ENCODE data around the gene PRKG2. TPM values are rescaled to one million over a fixed set of nuclear protein-coding genes. Genes with fewer than 3 reads are reported as not detected.

The PRKG2 gene
- total RNA-seq, 1 experiment from 2014 or later = 1.9 TPM

GRCh38 chr4:81149976-81150375 lies 65.0 kb downstream of the PRKG2 start:
- Histone ChIP-seq H3K23me2 (ENCODE audit: insufficient read length, low read depth, low read length, poor library complexity, severe bottlenecking) (no peaks in the 10 kb centered on the region), H4K8ac (replicated peaks; ENCODE audit: insufficient read length, low read depth, low read length) (no peak overlapping the region), H4K91ac (ENCODE audit: insufficient read length, low read depth, low read length) (no peak overlapping the region), H4K20me1 (ENCODE audit: control insufficient read depth, insufficient read depth, insufficient read length) (no peaks in the 10 kb centered on the region), H2BK15ac (ENCODE audit: low read depth, low read length) (no peak overlapping the region), H3K14ac (ENCODE audit: insufficient read depth, low read length) (no peak overlapping the region), H3K4me2 (ENCODE audit: insufficient read depth, insufficient read length, low read length) (no peak overlapping the region), H3K18ac (ENCODE audit: insufficient read length, low read depth, low read length) (no peak overlapping the region), H3K23ac (ENCODE audit: insufficient read length, low read depth, low read length) (no peak overlapping the region), H2BK20ac (ENCODE audit: low read depth, low read length, poor library complexity, severe bottlenecking) (no peak overlapping the region), H2AK5ac (ENCODE audit: insufficient read length, low read length) (no peak overlapping the region), H3K56ac (ENCODE audit: insufficient read length, low read depth, low read length) (no peak overlapping the region), H2BK5ac (ENCODE audit: insufficient read length, low read length) (no peak overlapping the region), H3K79me1 (ENCODE audit: insufficient read depth, low read depth, low read length, poor library complexity, severe bottlenecking) (no peaks in the 10 kb centered on the region), H2BK12ac (ENCODE audit: insufficient read length, low read depth, low read length) (no peak overlapping the region), H2BK120ac (ENCODE audit: low read depth, low read length, poor library complexity, severe bottlenecking) (no peak overlapping the region), H3K4me1 (ENCODE audit: insufficient read depth, low read length) (no peaks in the 10 kb centered on the region), H3T11ph (ENCODE audit: low read length) (no peak overlapping the region), H2AFZ (ENCODE audit: low read length) (no peak overlapping the region), H3K79me2 (ENCODE audit: insufficient read depth, low read length) (no peaks in the 10 kb centered on the region), H3K9ac (ENCODE audit: extremely low read depth, insufficient read length, low read length) (no peak overlapping the region), H4K5ac (ENCODE audit: insufficient read length, low read depth, low read length) (no peak overlapping the region), H3K9me3 (ENCODE audit: control insufficient read depth, low read depth, low read length) (no peaks in the 10 kb centered on the region), H3K4ac (ENCODE audit: low read depth, low read length) (no peak overlapping the region), H3K27ac (ENCODE audit: insufficient read length, low read depth, low read length) (no peak overlapping the region), H3K27me3 (ENCODE audit: insufficient read depth, low read length) (no peaks in the 10 kb centered on the region)
- Mint-ChIP-seq H3K4me3 (no peak overlapping the region), H3K9me3 (peaks cover 2 to 4% of the 10 kb centered on the region in 2 experiments; a peak in 3 of 5 replicates), H3K27me3 (ENCODE audit: low read depth) (no peaks in the 10 kb centered on the region; the same call in 1 of the 2 replicates), H3K36me3 (ENCODE audit: insufficient read depth in 1 of 3, low read depth in 3 of 3) (peaks cover 2 to 4% (median 3%) of the 10 kb centered on the region in 3 experiments; a peak in 4 of 7 replicates), H3K4me1 (peaks cover 5 to 10% of the 10 kb centered on the region in 2 experiments), H3K27ac (no peak overlapping the region)
- no peak for DNase-seq
- TF ChIP-seq CTCF (conservative IDR thresholded peaks at IDR 0.05) = no peak

Measured in H9 (cell line).